ENCODE measurements around the gene DYNC1I1. TPM values are rescaled to one million over a fixed set of nuclear protein-coding genes. Genes with fewer than 3 reads are reported as not detected.

DYNC1I1 gene
- polyA plus RNA-seq, 1 experiment = 0.11 TPM

DNA sequence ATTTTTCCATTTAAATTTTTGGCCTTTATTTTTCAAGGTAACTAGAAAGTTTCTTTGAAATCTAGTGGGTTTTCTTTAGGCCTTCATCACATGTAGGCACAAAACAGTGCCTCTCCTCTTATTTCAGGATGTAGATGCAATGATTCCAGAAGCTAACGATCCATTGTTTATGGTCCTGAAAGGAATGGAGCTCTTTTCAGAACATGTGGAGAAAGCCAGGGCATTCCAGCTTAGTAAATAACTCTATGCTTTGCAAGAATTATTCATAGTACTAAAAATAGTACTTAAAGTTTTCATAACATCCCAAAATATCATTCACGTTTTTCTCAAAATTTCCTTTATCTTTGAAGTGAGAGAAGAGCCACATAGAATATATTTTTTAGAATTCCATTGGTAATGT is 91.3 kb downstream of the DYNC1I1 start:
- DNase-seq (ENCODE audit: low read depth) = no peak
- H3K36me3 ChIP-seq (ENCODE audit: control insufficient read depth, insufficient read depth, low read length) = no peaks in the 10 kb centered on the region
- H3K4me3 ChIP-seq (ENCODE audit: low read depth, low read length) = no peak overlapping the region
- H3K27me3 ChIP-seq (ENCODE audit: control insufficient read depth, insufficient read depth, low read length) = no peaks in the 10 kb centered on the region
- CTCF ChIA-PET = interaction anchor here (0.9 to 1.8 kb wide), 3 partner anchors 134 to 347 kb away, joined by 3 to 9 read pairs (median 3); no protein-coding TSS in a partner anchor
- POLR2A ChIA-PET = no interaction called here
- TF ChIP-seq, protein P1, sequence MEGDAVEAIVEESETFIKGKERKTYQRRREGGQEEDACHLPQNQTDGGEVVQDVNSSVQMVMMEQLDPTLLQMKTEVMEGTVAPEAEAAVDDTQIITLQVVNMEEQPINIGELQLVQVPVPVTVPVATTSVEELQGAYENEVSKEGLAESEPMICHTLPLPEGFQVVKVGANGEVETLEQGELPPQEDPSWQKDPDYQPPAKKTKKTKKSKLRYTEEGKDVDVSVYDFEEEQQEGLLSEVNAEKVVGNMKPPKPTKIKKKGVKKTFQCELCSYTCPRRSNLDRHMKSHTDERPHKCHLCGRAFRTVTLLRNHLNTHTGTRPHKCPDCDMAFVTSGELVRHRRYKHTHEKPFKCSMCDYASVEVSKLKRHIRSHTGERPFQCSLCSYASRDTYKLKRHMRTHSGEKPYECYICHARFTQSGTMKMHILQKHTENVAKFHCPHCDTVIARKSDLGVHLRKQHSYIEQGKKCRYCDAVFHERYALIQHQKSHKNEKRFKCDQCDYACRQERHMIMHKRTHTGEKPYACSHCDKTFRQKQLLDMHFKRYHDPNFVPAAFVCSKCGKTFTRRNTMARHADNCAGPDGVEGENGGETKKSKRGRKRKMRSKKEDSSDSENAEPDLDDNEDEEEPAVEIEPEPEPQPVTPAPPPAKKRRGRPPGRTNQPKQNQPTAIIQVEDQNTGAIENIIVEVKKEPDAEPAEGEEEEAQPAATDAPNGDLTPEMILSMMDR (IDR thresholded peaks at IDR 0.05; ENCODE audit: insufficient read depth, low read depth, low read length) = no peak

DNA sequence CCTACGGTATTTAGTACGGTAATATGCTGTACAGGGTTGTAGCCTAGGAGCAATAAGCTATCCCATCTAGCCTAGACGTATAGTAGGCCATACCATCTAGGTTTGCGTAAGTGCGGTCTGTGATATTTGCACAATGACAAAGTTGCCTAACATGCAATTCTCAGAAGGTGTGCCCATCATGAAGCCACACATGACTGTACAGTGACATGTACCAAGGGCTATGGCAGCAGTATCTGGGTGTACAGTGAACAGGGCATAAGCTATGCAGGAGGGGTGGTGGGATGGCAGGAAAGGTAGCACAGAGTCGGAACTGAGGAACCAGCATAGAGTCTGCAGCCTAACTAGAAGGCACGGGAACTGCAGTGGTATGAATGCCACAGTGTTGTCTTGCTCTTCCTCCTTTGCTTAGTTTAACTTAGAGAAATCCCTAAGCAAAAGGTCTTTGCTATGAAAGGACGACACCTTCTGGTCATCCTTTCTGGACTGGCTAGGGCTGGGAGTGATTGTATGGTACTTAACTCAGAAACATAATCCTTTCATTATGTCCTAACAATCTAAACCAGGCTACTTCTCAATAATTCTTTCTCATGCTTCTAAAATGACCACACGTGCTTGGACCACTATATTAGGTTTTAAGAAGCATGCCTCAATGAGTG is 93.5 kb downstream of the DYNC1I1 start:
- DNase-seq (ENCODE audit: low read depth) = no peak
- H3K27me3 ChIP-seq (ENCODE audit: control insufficient read depth, insufficient read depth, low read length) = no peaks in the 10 kb centered on the region
- H3K4me3 ChIP-seq (ENCODE audit: low read depth, low read length) = no peak overlapping the region
- CTCF ChIA-PET = interaction anchor here (1.2 to 2.7 kb wide), 4 partner anchors 10 to 141 kb away, joined by 3 to 9 read pairs (median 5); no protein-coding TSS in a partner anchor
- TF ChIP-seq, protein P1 (IDR thresholded peaks at IDR 0.05; ENCODE audit: insufficient read depth, low read depth, low read length) = peak; percentile 53
- POLR2A ChIA-PET = no interaction called here
- no peaks in the 10 kb centered on the region for H3K36me3 ChIP-seq (ENCODE audit: control insufficient read depth, insufficient read depth, low read length)

DNA sequence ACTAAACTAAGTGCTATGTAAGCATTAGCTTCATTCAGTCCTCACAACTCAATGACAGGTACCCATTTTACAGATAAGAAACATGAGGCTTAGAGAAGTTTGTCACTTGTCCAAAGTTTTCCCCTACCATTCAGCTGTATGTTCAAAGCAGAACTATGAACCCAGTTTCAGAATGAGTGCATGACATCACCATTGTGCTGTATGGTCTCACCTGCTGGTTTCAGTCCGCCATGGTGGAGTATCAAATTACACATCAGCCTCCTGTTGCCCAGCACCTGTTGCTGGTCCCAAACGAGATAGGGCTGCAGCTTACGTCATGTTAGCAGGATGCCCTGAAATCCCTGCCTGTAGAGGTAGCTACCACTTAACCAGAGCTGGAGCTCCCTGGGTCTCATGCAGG is 95.0 kb downstream of the DYNC1I1 start:
- TF ChIP-seq, protein P1 (IDR thresholded peaks at IDR 0.05; ENCODE audit: insufficient read depth, low read depth, low read length) = no peak
- ChIA-PET CTCF (interaction anchor here (0.7 to 2.7 kb wide), 5 partner anchors 26 to 144 kb away, joined by 3 to 9 read pairs (median 3); no protein-coding TSS in a partner anchor), POLR2A (no interaction called here)
- Histone ChIP-seq H3K36me3 (ENCODE audit: control insufficient read depth, insufficient read depth, low read length) (no peaks in the 10 kb centered on the region), H3K27me3 (ENCODE audit: control insufficient read depth, insufficient read depth, low read length) (no peaks in the 10 kb centered on the region), H3K4me3 (ENCODE audit: low read depth, low read length) (no peak overlapping the region)
- no peak for DNase-seq (ENCODE audit: low read depth)

DNA sequence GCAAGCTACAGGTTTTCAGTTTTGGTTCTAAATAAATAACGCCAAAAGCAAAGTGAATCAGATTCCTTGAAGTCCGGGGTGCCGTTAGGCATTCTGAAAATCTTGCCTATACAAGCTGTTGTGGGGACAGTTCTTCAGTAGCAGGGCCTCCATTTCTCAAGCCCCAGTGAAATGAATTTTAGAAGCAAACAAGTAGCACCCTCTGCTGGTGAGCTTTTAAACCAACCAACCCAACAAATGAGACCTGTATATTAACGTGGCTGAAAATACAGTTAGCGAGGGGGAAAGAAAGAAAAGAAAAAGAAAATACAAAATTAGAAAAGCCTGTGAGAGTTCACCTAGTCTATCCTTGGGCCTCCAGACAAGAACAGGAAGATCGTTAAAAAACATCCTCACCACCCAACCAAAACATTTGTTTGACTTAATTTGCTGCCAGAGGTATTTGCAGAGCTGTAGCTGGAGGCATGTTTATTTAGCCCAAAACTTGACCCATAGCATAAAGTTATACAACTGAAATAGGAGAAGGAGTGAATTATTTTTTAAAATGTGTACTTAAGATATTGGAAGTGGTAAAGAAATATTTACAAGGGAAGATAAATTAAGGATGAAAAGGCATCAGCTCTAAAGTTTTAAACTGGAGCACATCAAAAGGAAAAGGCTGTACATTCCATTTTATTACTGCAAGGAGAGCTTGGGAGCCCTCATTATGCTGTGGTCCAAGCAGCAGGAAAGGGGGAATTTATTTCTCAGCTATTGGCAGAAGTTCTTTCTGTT is 98.9 kb downstream of the DYNC1I1 start:
- no peak overlapping the region for H3K4me3 ChIP-seq (ENCODE audit: low read depth, low read length)
- CTCF ChIA-PET = interaction anchor here (0.6 to 3.0 kb wide), 19 partner anchors 9 to 360 kb away, joined by 3 to 43 read pairs (median 4); partner anchors contain the start of gene DYNC1I1
- TF ChIP-seq, protein P1 (IDR thresholded peaks at IDR 0.05; ENCODE audit: insufficient read depth, low read depth, low read length) = peak; percentile 65
- no peaks in the 10 kb centered on the region for H3K27me3 ChIP-seq (ENCODE audit: control insufficient read depth, insufficient read depth, low read length)
- DNase-seq (ENCODE audit: low read depth) = no peak
- POLR2A ChIA-PET = no interaction called here
- no peaks in the 10 kb centered on the region for H3K36me3 ChIP-seq (ENCODE audit: control insufficient read depth, insufficient read depth, low read length)

DNA sequence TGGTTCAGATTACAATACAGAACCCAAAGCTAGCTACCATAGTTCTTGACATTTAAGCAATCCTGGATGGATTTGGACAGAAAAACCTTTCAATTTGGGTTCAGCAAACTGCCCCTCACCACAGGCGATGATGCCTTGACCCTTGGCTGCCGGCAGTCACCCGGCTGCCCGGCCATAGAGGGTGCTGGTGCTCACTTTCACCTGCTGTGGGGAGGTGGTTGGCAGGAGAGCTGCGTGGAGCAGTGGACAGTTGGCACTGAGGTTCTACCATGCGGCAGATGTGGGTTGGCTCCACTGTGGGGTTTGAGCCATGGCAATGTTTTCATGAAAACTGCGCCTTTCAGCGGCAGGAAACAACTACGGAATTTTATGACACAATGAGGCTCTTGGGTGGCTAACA is 99.5 kb downstream of the DYNC1I1 start:
- Histone ChIP-seq H3K36me3 (ENCODE audit: control insufficient read depth, insufficient read depth, low read length) (no peaks in the 10 kb centered on the region), H3K4me3 (ENCODE audit: low read depth, low read length) (no peak overlapping the region), H3K27me3 (ENCODE audit: control insufficient read depth, insufficient read depth, low read length) (no peaks in the 10 kb centered on the region)
- ChIA-PET POLR2A (no interaction called here), CTCF (interaction anchor here (0.6 to 3.0 kb wide), 12 partner anchors 10 to 360 kb away, joined by 3 to 43 read pairs (median 4); partner anchors contain the start of gene DYNC1I1)
- TF ChIP-seq, protein P1 (IDR thresholded peaks at IDR 0.05; ENCODE audit: insufficient read depth, low read depth, low read length) = no peak
- DNase-seq (ENCODE audit: low read depth) = no peak
